Muscle layer of colon (tissue), 2 donors: ENCODE results near the gene ROBO1.
"Not testable (repeated sequence)": the region's sequence is repeated elsewhere in the genome, so short reads cannot be mapped to it uniquely, and the experiment has no call there.

Experiments used
- H3K27ac ChIP-seq: one replicate; pipeline ENCODE4 v1.7.0; 2013; ENCODE audit warnings: low read depth, mild to moderate bottlenecking, low read length, moderate library complexity
- H3K27me3 ChIP-seq, 2 donors: one replicate each; pipeline ENCODE4 v1.7.0; 2013; ENCODE audit warnings: low read length in 2 of 2, mild to moderate bottlenecking in 2 of 2; ENCODE audit not compliant: insufficient read depth in 2 of 2, control insufficient read depth in 1 of 2
- H3K36me3 ChIP-seq: one replicate; pipeline ENCODE4 v1.7.0; 2013; ENCODE audit warnings: mild to moderate bottlenecking, low read length; ENCODE audit not compliant: insufficient read depth
- H3K4me1 ChIP-seq: one replicate; pipeline ENCODE4 v1.7.0; 2013; ENCODE audit warnings: mild to moderate bottlenecking, low read length; ENCODE audit not compliant: insufficient read depth
- H3K4me3 ChIP-seq, 2 donors: one replicate each; pipeline ENCODE4 v1.7.0; 2013; ENCODE audit warnings: low read length in 2 of 2, low read depth in 1 of 2, mild to moderate bottlenecking in 1 of 2, moderate library complexity in 1 of 2
- H3K9ac ChIP-seq: one replicate; pipeline ENCODE4 v1.7.0; 2013; ENCODE audit warnings: low read length
- H3K9me3 ChIP-seq: one replicate; pipeline ENCODE4 v1.7.0; 2013; ENCODE audit warnings: mild to moderate bottlenecking, low read length
- donor health status: abdominal sarcoma.
- donor health status: Adenocarcinoma of cecum.

Gene ROBO1

DNA sequence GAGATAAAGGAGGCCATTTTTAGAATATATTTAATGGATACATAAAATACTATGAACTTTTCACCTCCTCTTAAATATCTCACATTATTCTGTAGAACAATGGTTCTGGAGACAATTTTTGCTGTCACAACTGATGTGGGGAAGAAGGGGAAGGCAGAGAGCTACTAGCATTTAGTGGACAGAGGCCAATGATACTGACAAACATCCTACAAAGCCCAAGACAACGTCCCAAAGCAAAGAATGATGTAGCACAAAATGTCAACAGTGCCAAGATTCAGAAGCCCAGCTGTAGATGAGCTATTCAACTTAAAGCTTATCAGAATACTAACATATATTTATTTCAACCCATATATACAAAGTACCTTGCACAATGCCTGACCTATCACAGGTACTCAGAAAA, 1069.4 kb downstream of the ROBO1 start:
- Histone ChIP-seq H3K4me3 (no peak overlapping the region), H3K36me3 (no peaks in the 10 kb centered on the region), H3K9me3 (no peaks in the 10 kb centered on the region), H3K4me1 (peaks cover 4% of the 10 kb centered on the region), H3K9ac (no peak overlapping the region), H3K27me3 (no peaks in the 10 kb centered on the region), H3K27ac (no peak overlapping the region)

DNA sequence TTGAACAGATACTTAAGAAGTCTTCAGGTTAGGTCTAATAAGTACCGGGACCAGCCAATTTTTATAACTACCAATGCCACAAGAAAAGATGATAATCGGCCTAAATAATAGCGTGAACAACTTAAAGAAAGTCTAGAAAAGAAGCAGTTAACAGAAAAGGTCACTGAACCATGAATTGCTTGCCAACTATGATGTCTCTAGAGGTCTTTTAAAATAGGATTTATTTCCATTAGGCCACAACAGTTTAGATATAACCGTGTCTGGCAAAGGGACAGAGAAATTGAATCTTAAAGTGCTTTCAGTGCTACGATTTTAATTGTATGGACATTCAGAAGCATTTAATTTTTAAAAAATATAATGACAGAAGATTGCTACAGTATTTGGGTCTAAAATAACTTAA, 1070.4 kb downstream of the ROBO1 start:
- Histone ChIP-seq H3K27me3 (no peaks in the 10 kb centered on the region), H3K27ac (no peak overlapping the region), H3K36me3 (no peaks in the 10 kb centered on the region), H3K9me3 (no peaks in the 10 kb centered on the region), H3K4me3 (no peak overlapping the region), H3K9ac (no peak overlapping the region), H3K4me1 (peaks cover 4% of the 10 kb centered on the region)

DNA sequence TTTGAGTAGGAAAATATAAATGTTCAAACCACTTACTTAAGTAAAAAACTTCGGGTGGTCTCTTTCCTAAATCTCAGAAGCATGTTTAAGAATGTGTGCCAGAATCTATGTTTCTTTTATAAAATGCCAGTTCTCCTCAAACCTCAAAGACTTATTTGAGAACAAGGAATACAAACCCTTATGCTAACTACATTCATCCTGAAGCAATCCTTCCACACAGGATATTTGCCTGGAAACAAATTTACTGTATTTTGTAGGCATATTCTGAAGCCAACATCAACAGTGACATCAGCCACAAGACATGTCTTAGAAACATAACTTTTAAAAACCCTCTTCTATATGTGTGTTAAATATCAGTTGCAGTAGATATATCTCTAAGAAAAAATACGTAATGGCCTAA, 1077.0 kb downstream of the ROBO1 start:
- Histone ChIP-seq H3K4me3 (no peak overlapping the region), H3K9ac (no peak overlapping the region), H3K27ac (no peak overlapping the region), H3K9me3 (no peaks in the 10 kb centered on the region), H3K4me1 (no peaks in the 10 kb centered on the region), H3K36me3 (no peaks in the 10 kb centered on the region), H3K27me3 (no peaks in the 10 kb centered on the region)

DNA sequence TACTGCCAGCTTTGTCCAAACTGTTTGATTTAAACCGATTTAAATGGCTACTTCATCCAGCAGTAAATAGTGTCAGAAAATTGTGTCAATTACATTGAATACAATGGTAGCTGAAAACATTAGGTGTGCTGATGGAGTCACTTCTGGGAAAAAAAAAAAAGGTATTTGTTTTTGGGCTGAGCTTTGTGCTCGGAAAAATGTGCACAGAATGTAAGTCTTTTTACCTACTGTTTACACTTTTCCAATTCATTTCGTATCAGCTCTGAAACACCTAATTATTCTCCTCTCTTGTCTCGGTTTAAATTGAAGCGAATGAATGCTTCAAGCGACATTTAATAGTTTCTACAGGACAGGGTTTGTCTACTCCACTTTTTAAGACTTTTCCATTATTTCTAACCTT, 1078.4 kb downstream of the ROBO1 start:
- Histone ChIP-seq H3K36me3 (no peaks in the 10 kb centered on the region), H3K9me3 (no peaks in the 10 kb centered on the region), H3K27ac (no peak overlapping the region), H3K27me3 (no peaks in the 10 kb centered on the region), H3K4me3 (no peak overlapping the region), H3K9ac (no peak overlapping the region), H3K4me1 (no peaks in the 10 kb centered on the region)

DNA sequence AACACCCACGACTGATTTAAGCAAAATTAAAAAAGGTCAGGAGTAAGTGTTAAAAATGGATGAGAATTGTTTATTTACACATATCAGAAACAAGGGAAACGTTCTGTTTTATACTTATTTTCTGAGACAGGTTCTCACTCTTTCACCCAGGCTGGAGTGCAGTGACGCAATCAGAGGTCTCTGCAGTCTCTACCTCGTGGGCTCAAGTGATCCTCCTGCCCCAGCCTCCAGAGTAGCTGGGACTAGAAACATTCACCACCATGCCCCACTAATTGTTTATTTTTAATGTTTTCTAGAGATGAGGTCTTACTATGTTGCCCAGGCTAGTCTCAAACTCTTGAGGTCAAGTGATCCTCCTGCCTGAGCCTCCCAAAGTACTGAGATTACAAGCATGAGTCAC, 1080.3 kb downstream of the ROBO1 start:
- H3K27me3 ChIP-seq, result no peaks in the 10 kb centered on the region
- no peaks in the 10 kb centered on the region for H3K4me1 ChIP-seq
- H3K9me3 ChIP-seq, result no peaks in the 10 kb centered on the region
- no peak overlapping the region for H3K27ac ChIP-seq
- H3K36me3 ChIP-seq, result no peaks in the 10 kb centered on the region
- H3K4me3 ChIP-seq, result no peak overlapping the region
- no peak overlapping the region for H3K9ac ChIP-seq

DNA sequence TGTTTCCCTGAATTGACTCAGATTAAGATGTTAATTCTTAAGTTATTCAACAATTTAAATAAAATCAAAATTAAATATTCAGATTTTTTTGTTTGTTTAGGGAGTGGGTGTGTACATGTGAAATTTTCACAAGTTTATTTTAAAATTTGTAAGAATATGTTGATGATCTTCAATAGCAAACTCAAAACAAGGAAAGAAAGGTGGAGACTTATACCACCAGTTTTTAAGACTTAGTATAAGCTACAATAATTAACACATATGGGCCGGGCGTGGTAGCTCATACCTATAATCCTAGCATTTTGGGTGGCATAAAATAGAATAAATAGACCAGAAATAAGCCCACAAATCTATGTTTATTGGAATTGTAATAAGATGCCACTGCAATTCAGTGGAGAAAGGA, 1084.5 kb downstream of the ROBO1 start:
- Histone ChIP-seq H3K27ac (no peak overlapping the region), H3K4me1 (no peaks in the 10 kb centered on the region), H3K36me3 (no peaks in the 10 kb centered on the region), H3K4me3 (no peak overlapping the region), H3K9ac (no peak overlapping the region), H3K9me3 (no peaks in the 10 kb centered on the region), H3K27me3 (no peaks in the 10 kb centered on the region)

DNA sequence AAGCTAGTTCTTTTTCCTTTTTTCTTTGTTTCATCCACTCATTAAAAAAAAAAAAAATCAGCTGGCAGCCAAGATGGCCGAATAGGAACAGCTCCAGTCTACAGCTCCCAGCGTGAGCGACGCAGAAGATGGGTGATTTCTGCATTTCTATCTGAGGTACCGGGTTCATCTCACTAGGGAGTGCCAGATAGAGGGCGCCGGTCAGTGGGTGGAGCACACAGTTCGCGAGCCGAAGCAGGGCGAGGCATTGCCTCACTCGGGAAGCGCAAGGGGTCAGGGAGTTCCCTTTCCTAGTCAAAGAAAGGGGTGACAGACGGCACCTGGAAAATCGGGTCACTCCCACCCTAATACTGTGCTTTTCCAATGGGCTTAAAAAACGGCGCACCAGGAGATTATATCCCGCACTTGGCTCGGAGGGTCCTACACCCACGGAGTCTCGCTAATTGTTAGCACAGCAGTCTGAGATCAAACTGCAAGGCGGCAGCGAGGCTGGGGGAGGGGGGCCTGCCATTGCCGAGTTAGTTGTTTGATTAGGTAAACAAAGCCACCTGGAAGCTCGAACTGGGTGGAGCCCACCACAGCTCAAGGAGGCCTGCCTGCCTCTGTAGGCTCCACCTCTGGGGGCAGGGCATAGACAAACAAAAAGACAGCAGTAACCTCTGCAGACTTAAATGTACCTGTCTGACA, 1092.5 kb downstream of the ROBO1 start:
- H3K27me3 ChIP-seq, H3K4me1 ChIP-seq, H3K4me3 ChIP-seq, H3K9me3 ChIP-seq, H3K27ac ChIP-seq, H3K9ac ChIP-seq, H3K36me3 ChIP-seq: not testable (repeated sequence)

DNA sequence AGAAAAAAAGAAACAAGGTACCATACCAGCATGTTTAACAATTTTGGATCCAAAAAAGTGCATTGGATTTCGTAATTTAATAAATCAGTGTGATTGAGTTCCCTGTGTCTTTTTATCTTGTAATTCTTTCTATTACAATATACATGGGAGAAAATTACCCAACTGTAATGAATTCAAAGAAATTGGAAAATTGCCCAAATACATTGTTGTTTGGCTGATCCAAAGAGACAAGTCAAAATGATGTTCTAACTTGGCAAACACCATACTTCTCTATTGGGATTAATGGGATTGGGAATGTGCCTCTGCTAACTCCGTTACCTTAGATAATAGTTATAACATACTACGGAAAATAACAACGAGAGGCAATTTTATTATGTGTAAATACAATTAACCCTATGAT, 1097.1 kb downstream of the ROBO1 start:
- H3K27ac ChIP-seq, result no peak overlapping the region
- H3K9ac ChIP-seq, result no peak overlapping the region
- H3K4me1 ChIP-seq, result no peaks in the 10 kb centered on the region
- H3K36me3 ChIP-seq, result peaks cover 3% of the 10 kb centered on the region
- H3K27me3 ChIP-seq, result no peaks in the 10 kb centered on the region
- no peak overlapping the region for H3K4me3 ChIP-seq
- H3K9me3 ChIP-seq, result no peaks in the 10 kb centered on the region

DNA sequence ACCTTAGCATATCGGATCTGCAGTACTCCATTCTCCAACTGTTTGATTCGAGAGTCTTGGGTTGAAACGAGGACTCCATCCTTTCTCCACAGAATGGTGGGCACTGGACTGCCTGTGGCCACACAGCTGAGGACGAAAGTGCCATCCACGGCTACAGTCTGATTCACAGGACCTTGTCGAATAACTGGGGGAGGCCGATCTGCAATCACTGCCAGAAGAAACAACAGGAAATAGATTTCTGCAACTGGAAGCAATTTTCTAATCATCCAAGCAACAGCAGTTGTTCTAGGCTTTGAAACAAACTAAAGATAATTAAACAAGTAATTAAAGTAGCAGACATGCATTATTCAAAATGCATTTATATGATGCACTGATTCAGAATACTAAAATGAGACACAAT, 1097.7 kb downstream of the ROBO1 start:
- Histone ChIP-seq H3K4me1 (no peaks in the 10 kb centered on the region), H3K27me3 (no peaks in the 10 kb centered on the region), H3K4me3 (no peak overlapping the region), H3K27ac (no peak overlapping the region), H3K9me3 (no peaks in the 10 kb centered on the region), H3K36me3 (peaks cover 3% of the 10 kb centered on the region), H3K9ac (no peak overlapping the region)

DNA sequence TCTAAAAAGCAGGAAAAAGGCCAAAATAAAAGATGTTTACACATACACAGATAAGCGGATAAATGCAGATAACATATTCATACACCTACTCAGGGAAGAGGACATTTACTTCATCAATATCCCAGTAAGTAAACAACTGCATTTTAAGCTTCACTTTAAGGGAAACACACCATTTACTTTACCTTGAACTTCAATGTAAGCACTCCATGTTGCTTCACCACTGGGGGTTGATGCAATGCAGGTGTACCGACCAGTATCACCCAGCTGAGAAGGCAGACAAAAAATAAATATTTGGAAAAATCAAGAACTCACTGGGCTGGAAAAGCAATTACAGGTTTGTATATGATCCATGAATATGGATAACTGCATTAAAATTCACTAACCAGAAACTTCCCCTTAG, 1099.5 kb downstream of the ROBO1 start:
- H3K27me3 ChIP-seq, result no peaks in the 10 kb centered on the region
- no peaks in the 10 kb centered on the region for H3K4me1 ChIP-seq
- no peak overlapping the region for H3K4me3 ChIP-seq
- H3K9me3 ChIP-seq, result no peaks in the 10 kb centered on the region
- H3K27ac ChIP-seq, result no peak overlapping the region
- H3K36me3 ChIP-seq, result peaks cover 3% of the 10 kb centered on the region
- no peak overlapping the region for H3K9ac ChIP-seq

DNA sequence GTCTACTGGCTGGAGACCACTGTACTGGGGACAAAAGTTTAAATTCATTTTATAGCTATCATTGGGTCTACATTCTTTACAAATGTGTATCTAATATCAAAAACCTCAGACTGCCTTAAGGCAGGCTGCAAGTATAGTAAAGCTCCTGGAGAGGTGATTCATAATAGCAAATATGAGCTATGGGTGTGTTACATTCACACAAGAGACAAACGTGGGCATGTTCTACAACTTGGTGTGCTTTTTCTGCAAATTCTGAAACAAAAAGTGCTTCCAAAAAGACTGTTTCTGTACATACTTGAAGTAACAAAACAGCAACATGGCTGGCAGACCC, 1101.4 kb downstream of the ROBO1 start:
- Histone ChIP-seq H3K27me3 (no peaks in the 10 kb centered on the region), H3K36me3 (peaks cover 3% of the 10 kb centered on the region), H3K27ac (no peak overlapping the region), H3K9me3 (no peaks in the 10 kb centered on the region), H3K9ac (no peak overlapping the region), H3K4me3 (no peak overlapping the region), H3K4me1 (peaks cover 4% of the 10 kb centered on the region)

DNA sequence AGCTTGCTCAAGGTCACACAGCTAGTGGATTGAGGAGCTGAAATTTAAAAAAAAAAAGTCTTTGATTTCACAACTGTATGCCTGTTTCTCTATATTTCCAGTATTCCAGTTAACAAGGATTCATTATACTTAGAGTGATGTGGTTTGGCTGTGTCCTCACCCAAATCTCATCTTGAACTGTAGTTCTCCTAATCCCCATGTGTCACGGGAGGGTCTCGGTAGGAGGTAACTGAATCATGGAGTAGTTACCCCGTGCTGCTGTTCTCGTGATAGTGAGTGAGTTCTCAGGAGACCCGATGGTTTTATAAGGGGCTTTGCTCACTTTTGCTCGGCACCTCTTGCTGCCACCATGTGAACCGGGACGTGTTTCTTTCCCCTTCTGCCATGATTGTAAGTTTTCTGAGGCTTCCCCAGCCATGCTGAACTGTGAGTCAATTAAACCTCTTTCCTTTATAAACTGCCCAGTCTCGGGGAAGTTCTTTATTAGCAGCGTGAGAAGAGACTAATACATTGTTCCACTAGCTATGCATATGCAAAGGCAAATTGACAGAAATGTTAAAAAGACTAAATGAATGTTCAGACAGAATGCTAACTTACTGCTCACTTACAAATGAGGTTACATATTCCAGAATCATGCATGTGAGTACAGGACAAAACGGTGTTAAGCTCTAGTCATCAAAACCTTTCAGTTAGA, 1101.9 kb downstream of the ROBO1 start:
- peaks cover 4% of the 10 kb centered on the region for H3K4me1 ChIP-seq
- no peak overlapping the region for H3K9ac ChIP-seq
- no peak overlapping the region for H3K4me3 ChIP-seq
- H3K27ac ChIP-seq, result no peak overlapping the region
- no peaks in the 10 kb centered on the region for H3K27me3 ChIP-seq
- H3K9me3 ChIP-seq, result no peaks in the 10 kb centered on the region
- H3K36me3 ChIP-seq, result peaks cover 3% of the 10 kb centered on the region
